Measurements from ENCODE around the gene YPEL2. TPM values are rescaled to one million over a fixed set of nuclear protein-coding genes. Genes with fewer than 3 reads are reported as not detected.
A peak's percentile ranks its signal among the peaks of the same experiment; 100 is the strongest.

The YPEL2 gene
- total RNA-seq, 2 donors from 2014 or later: 64.2 to 79.9 TPM

- no peaks in the 10 kb centered on the region for H3K36me3 ChIP-seq
- DNase-seq (ENCODE audit: low spot score) (no peak), ATAC-seq (ENCODE audit: insufficient number of reproducible peaks, low FRiP score, low read depth) (peak; percentile 60)
- no peaks in the 10 kb centered on the region for H3K9me3 ChIP-seq
- H3K27me3 ChIP-seq (replicated peaks; ENCODE audit: insufficient read depth): no peaks in the 10 kb centered on the region
- TF ChIP-seq CTCF (IDR thresholded peaks at IDR 0.05): no peak
- peaks cover 53 to 69% of the 10 kb centered on the region in 2 donors for H3K4me1 ChIP-seq (ENCODE audit: control insufficient read depth in 1 of 2, low read depth in 2 of 2)
- peak overlapping the region; percentile 96 to 98 for H3K27ac ChIP-seq
- peak overlapping the region; percentile 22 for H3K4me3 ChIP-seq
Measured at GRCh38 chr17:59423137-59423724, 91.8 kb downstream of the YPEL2 start.

GRCh38 chr17:59423903-59424302, 92.4 kb downstream of the YPEL2 start:
- Histone ChIP-seq H3K27me3 (replicated peaks; ENCODE audit: insufficient read depth) (no peaks in the 10 kb centered on the region), H3K4me3 (no peak overlapping the region), H3K27ac (peak overlapping the region; percentile 96 to 98), H3K9me3 (no peaks in the 10 kb centered on the region), H3K4me1 (ENCODE audit: control insufficient read depth in 1 of 2, low read depth in 2 of 2) (peaks cover 59 to 71% of the 10 kb centered on the region in 2 donors), H3K36me3 (no peaks in the 10 kb centered on the region)
- ATAC-seq (ENCODE audit: insufficient number of reproducible peaks, low FRiP score, low read depth) (no peak), DNase-seq (ENCODE audit: low spot score) (no peak)
- TF ChIP-seq CTCF (IDR thresholded peaks at IDR 0.05): no peak

- ATAC-seq (ENCODE audit: insufficient number of reproducible peaks, low FRiP score, low read depth): no peak
- peaks cover 59 to 73% of the 10 kb centered on the region in 2 donors for H3K4me1 ChIP-seq (ENCODE audit: control insufficient read depth in 1 of 2, low read depth in 2 of 2)
Measured at GRCh38 chr17:59424331-59424730, 92.9 kb downstream of the YPEL2 start.

GRCh38 chr17:59425085-59425931, 93.9 kb downstream of the YPEL2 start:
- Histone ChIP-seq H3K4me1 (ENCODE audit: control insufficient read depth in 1 of 2, low read depth in 2 of 2) (peaks cover 59 to 76% of the 10 kb centered on the region in 2 donors), H3K9me3 (no peaks in the 10 kb centered on the region), H3K36me3 (no peaks in the 10 kb centered on the region), H3K27me3 (replicated peaks; ENCODE audit: insufficient read depth) (no peaks in the 10 kb centered on the region), H3K4me3 (peak overlapping the region; percentile 45), H3K27ac (peak overlapping the region; percentile 96 to 98)
- no peak for ATAC-seq (ENCODE audit: insufficient number of reproducible peaks, low FRiP score, low read depth)
- no peak for TF ChIP-seq CTCF (IDR thresholded peaks at IDR 0.05)
- DNase-seq (ENCODE audit: low spot score): no peak

More at GRCh38 chr17:59424331-59424730, 92.9 kb downstream of the YPEL2 start:
- no peak for TF ChIP-seq CTCF (IDR thresholded peaks at IDR 0.05)
- no peaks in the 10 kb centered on the region for H3K36me3 ChIP-seq
- DNase-seq (ENCODE audit: low spot score): no peak
- no peak overlapping the region for H3K4me3 ChIP-seq
- no peaks in the 10 kb centered on the region for H3K9me3 ChIP-seq
- H3K27ac ChIP-seq: peak overlapping the region; percentile 96 to 98
- H3K27me3 ChIP-seq (replicated peaks; ENCODE audit: insufficient read depth): no peaks in the 10 kb centered on the region

- ATAC-seq (ENCODE audit: insufficient number of reproducible peaks, low FRiP score, low read depth) (no peak), DNase-seq (ENCODE audit: low spot score) (no peak)
- Histone ChIP-seq H3K27me3 (replicated peaks; ENCODE audit: insufficient read depth) (no peaks in the 10 kb centered on the region), H3K9me3 (no peaks in the 10 kb centered on the region), H3K4me1 (ENCODE audit: control insufficient read depth in 1 of 2, low read depth in 2 of 2) (peaks cover 59 to 76% of the 10 kb centered on the region in 2 donors), H3K36me3 (no peaks in the 10 kb centered on the region), H3K27ac (peak overlapping the region; percentile 96 to 98), H3K4me3 (peak overlapping the region; percentile 45)
- TF ChIP-seq CTCF (IDR thresholded peaks at IDR 0.05): no peak
Measured at GRCh38 chr17:59426031-59426430, 94.6 kb downstream of the YPEL2 start.

Measured in thoracic aorta (tissue), 2 donors.